Testis (tissue), 3 donors: Measurements from ENCODE around the gene DGKD. TPM values are rescaled to one million over a fixed set of nuclear protein-coding genes. Genes with fewer than 3 reads are reported as not detected.

Source experiments
- DNase-seq: peaks from one replicate; pipeline ENCODE4 v3.0.0-alpha.2; 2019
- H3K27ac ChIP-seq, 2 donors: fragments of 200-600 bp; sonication (generic); one replicate each; pipeline ENCODE4 v1.5.1; 2019
- H3K27me3 ChIP-seq: fragments of 200-600 bp; sonication (generic); one replicate; pipeline ENCODE4 v1.5.1; 2019
- H3K36me3 ChIP-seq: fragments of 200-600 bp; sonication (generic); one replicate; pipeline ENCODE4 v1.5.1; 2017; ENCODE audit warnings: low read depth; ENCODE audit errors: missing control alignments
- H3K4me1 ChIP-seq: fragments of 200-600 bp; sonication (generic); one replicate; pipeline ENCODE4 v1.5.1; 2019
- H3K4me3 ChIP-seq, 2 donors: fragments of 200-600 bp; sonication (generic); one replicate each; pipeline ENCODE4 v1.5.1; 2017 to 2019
- H3K9me3 ChIP-seq: fragments of 200-600 bp; sonication (generic); one replicate; pipeline ENCODE4 v1.5.1; 2017
- CTCF ChIP-seq, 3 experiments: fragments of 450-650 bp in 2 of 3; fragments of 200-600 bp in 1 of 3; sonication (generic) in 1 of 3; IDR thresholded peaks; one replicate each; pipeline ENCODE4 v1.5.1; 2016 to 2019; ENCODE audit warnings: antibody characterized with exemption in 3 of 3, mild to moderate bottlenecking in 2 of 3, moderate library complexity in 1 of 3
- POLR2A ChIP-seq: fragments of 450-650 bp; IDR thresholded peaks from one replicate; pipeline ENCODE4 v1.6.1; 2017; ENCODE audit warnings: antibody characterized with exemption, mild to moderate bottlenecking, moderate library complexity
- WGBS, 2 donors: methylation state at CpG; one replicate each; pipeline ENCODE4 v1.1.5; 2018; 5-methylcytosine and 5-hydroxymethylcytosine counted together
- intact Hi-C: fragments of 100-400 bp; cut with DNase I; formaldehyde crosslinking; loops from one replicate; pipeline ENCODE4 v1.15.1; 2023; ENCODE audit warnings: low total_unique reads
- polyA plus RNA-seq: library from polyadenylated mRNA; stranded (reverse); fragments of 350-450 nt; fragmentation: Illumina TruSeq; extraction: RNeasy Lipid Tissue Mini Kit (QIAGEN cat#74804); gene quantifications from one replicate; pipeline ENCODE4 v1.2.3, GENCODE V29; 2014; ENCODE audit warnings: low read depth, low replicate concordance; ENCODE audit not compliant: insufficient read depth
- total RNA-seq, 2 donors: library from RNA; depleted of rRNA; stranded (reverse); fragments of >200 nt; gene quantifications; one replicate each; pipeline ENCODE4 v1.2.3, GENCODE V29; 2016

DGKD gene
- total and polyA plus RNA-seq, 3 donors from 2014 or later = 65.1 to 80.1 (median 66.7) TPM

- no peaks in the 10 kb centered on the region for H3K4me1 ChIP-seq
- no peaks in the 10 kb centered on the region for H3K36me3 ChIP-seq
- no peak for TF ChIP-seq POLR2A
- TF ChIP-seq CTCF (IDR thresholded peaks at IDR 0.05) = no peak
- H3K4me3 ChIP-seq = no peak overlapping the region
- no peaks in the 10 kb centered on the region for H3K27me3 ChIP-seq
- H3K9me3 ChIP-seq = no peaks in the 10 kb centered on the region
- DNase-seq = no peak
- WGBS, 2 donors = 87 to 91% methylated on average over 3 of the region's 3 CpGs
- no peak overlapping the region for H3K27ac ChIP-seq
- intact Hi-C loops = no loop called here
Observed at GRCh38 chr2:233367586-233367985, 13.3 kb downstream of the DGKD start.

- no peak overlapping the region for H3K27ac ChIP-seq
- H3K27me3 ChIP-seq = no peaks in the 10 kb centered on the region
- WGBS, 2 donors = 88 to 100% methylated on average over 5 of the region's 5 CpGs
- no peak for DNase-seq
- intact Hi-C loops = no loop called here
- H3K36me3 ChIP-seq = no peaks in the 10 kb centered on the region
- H3K9me3 ChIP-seq = no peaks in the 10 kb centered on the region
- H3K4me1 ChIP-seq = no peaks in the 10 kb centered on the region
- no peak for TF ChIP-seq POLR2A
- TF ChIP-seq CTCF (IDR thresholded peaks at IDR 0.05) = no peak
- no peak overlapping the region for H3K4me3 ChIP-seq
Observed at GRCh38 chr2:233368756-233369155, 14.5 kb downstream of the DGKD start.

- 86 to 92% methylated on average over 4 to 8 of the region's 8 CpGs for WGBS, 2 donors
- TF ChIP-seq CTCF (IDR thresholded peaks at IDR 0.05) (no peak), POLR2A (no peak)
- Histone ChIP-seq H3K27me3 (no peaks in the 10 kb centered on the region), H3K36me3 (no peaks in the 10 kb centered on the region), H3K9me3 (no peaks in the 10 kb centered on the region), H3K27ac (no peak overlapping the region), H3K4me1 (no peaks in the 10 kb centered on the region), H3K4me3 (no peak overlapping the region)
- DNase-seq = no peak
- intact Hi-C loops = no loop called here
Observed at GRCh38 chr2:233369462-233369861, 15.2 kb downstream of the DGKD start.

GRCh38 chr2:233369897-233370685 is 15.8 kb downstream of the DGKD start:
- intact Hi-C loops = no loop called here
- TF ChIP-seq CTCF (IDR thresholded peaks at IDR 0.05) = no peak
- TF ChIP-seq POLR2A = no peak
- H3K4me1 ChIP-seq = no peaks in the 10 kb centered on the region
- no peaks in the 10 kb centered on the region for H3K27me3 ChIP-seq
- no peak for DNase-seq
- WGBS, 2 donors = 95 to 98% methylated on average over 9 of the region's 9 CpGs
- H3K4me3 ChIP-seq = no peak overlapping the region
- no peaks in the 10 kb centered on the region for H3K9me3 ChIP-seq
- no peak overlapping the region for H3K27ac ChIP-seq
- no peaks in the 10 kb centered on the region for H3K36me3 ChIP-seq

- intact Hi-C loops = no loop called here
- Histone ChIP-seq H3K36me3 (no peaks in the 10 kb centered on the region), H3K27ac (no peak overlapping the region), H3K27me3 (no peaks in the 10 kb centered on the region), H3K4me3 (no peak overlapping the region), H3K4me1 (no peaks in the 10 kb centered on the region), H3K9me3 (no peaks in the 10 kb centered on the region)
- DNase-seq = no peak
- TF ChIP-seq POLR2A (no peak), CTCF (IDR thresholded peaks at IDR 0.05) (no peak)
- 71 to 80% methylated on average over 2 of the region's 2 CpGs for WGBS, 2 donors
Observed at GRCh38 chr2:233371641-233372040, 17.3 kb downstream of the DGKD start.
